NCI-H2227 (cell line): ENCODE results near the gene DNAJC15.
"Not testable (repeated sequence)": the region's sequence is repeated elsewhere in the genome, so short reads cannot be mapped to it uniquely, and the experiment has no call there.

ENCODE experiments used
- DNase-seq: peaks from one replicate; lab custom pipeline; 2025; ENCODE audit not compliant: unreplicated experiment; lab: John Stamatoyannopoulos, UW

The DNAJC15 gene

DNA sequence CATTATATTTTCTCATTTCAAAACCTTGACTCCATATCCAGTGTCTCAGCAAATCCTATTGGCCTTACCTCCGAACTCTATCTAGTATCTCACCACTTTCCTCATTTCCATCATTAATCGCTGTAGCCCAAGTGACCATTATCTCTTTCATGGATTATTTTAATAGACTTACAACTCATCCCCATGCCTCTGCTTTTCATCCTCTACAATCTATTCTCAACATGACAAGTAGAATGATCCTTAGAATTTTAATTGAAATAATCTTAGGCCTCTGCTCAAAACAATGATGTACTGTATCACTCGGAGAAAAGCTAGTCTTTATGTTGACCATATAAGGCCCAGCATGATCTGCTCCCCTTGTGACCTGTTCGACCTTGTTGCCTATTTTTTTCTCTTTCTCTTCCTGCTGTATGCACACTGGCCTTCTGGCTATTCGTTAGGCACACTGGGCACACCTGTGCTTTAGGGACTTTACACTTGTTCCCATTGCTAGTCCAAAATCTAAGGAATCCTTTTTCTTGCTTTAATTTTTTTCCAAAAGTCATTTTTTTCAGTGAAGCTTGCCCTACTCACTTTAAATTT is 21.4 kb downstream of the DNAJC15 start:
- no peak for DNase-seq

DNA sequence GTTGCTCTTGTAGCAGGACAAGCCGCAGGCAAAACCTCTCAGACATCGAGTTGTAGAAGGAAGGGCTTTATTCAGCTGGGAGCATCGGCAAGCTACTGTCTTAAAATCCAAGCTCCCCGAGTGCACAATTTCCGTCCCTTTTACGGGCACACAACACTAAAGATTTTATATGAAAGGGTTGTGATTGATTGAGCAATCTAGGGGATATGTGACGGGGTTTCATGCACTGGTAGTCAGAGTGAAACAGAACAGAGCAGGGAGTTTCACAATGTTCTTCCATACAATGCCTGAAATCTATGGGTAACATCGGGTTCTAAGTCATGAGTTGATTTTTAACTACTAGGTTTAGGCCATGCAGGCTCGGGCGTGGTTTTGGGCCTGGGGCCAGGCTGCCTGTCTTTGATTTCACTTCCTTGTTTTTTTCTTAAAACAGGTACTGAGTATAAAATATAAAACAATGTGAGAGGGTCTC is 22.0 kb downstream of the DNAJC15 start:
- DNase-seq, result not testable (repeated sequence)

DNA sequence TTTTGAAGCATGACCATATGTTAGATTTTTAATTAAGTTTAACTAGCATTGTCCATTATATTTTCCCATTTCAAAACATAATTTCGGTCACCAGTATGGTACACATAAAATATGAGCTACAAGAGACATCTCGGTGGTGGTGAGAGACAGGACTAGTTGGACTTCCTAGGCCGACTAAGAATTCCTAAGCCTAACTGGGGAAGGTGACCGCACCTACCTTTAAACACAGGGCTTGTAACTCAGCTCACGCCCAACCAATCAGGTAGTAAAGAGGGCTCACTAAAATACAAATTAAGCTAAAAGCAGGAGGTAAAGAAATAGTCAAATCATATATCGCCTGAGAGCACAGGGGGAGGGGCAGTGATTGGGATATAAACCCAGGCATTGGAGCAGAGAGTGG is 22.9 kb downstream of the DNAJC15 start:
- no peak for DNase-seq

DNA sequence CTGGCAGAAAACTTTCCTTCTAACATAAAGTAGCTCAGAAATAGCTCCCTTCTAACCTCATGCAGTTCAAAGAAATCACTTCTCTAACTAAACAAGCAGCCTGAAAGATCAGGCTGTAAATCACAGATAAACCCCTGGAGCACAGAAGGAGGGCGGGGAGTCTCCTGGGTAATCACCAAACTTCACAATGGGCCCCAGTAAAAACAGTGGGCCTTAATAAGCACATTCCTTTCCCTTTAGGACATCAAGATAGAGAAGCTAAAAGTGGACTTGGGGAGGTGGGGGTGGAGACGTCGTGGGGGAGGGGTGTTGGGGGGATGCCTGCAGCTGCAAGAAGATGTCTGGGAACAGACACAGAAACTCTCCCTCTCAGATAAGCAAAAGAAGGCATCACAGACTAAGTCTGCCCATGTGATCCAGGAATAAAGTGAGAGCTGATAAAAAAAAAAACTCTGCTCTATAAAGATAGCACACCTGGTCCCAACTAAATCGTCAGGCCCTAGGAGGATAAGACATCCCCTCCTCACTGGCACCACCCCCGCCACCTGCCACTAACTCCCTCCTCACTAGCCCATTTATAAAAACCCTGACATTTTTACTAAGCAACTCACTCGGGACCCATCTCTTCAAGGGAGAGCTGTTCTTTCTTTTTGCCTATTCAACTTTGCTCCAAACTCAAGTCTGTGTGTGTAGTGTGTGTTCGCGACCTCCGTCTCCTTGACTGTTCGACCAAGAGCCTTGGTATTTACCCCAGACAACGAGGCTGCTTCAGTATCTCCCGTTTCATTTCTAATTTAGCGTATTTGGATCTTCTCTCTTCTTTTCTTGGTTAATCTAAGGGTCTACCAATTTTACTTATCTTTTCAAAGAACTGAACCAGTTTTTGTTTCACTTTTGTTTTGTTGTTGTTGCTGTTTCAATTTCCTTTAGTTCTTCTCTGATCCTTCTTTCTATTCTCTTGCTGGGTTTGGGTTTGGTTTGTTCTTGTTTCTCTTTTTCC is 31.7 kb downstream of the DNAJC15 start:
- peak; percentile 20 for DNase-seq

DNA sequence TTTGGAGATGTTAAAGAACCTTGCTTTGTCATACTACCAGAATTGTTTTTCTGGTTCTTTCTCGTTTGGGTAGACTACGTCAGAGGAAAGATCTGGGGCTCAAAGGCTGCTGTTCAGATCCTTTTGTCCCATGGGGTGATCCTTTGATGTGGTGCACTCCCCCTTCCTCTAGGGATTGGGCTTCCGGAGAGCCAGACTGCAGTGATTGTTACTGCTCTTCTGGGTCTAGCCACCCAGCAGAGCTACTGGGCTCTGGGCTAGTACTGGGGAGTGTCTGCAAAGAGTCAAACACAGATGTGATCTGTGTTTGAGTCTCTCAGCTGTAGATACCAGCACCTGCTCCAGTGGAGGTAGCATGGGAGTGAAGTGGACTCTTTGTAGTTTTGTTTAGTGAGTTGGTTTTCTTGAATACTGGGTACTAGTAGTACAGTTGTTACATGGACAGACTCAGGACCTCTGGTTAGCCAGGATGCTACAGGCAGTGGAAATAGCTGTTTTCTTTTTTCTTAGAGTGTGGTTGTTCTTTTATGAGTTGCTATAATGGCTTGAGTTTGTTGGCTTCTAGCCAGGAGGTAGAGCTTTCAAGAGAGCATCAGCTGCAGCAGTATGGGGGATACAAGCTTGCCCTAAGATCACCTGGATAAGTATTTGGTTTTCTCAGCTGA is 34.4 kb downstream of the DNAJC15 start:
- DNase-seq, result no peak

DNA sequence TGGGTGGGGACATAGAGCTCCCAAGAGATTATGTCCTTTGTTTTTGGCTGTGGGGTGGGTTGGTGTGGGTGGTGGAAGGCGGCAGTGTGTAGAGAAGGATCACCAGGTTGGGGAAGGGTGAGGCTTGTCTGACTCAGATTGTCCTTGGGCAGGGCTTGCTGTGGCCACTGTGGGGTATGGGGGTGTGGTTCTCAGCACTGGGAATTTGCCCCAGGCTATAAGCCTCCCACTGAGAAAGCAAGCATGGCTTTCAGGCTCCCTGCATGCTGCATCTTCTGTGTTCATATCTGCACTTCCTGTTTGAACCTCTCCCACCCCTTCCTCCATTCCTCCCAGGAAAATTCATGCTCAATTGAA is 34.9 kb downstream of the DNAJC15 start:
- no peak for DNase-seq

DNA sequence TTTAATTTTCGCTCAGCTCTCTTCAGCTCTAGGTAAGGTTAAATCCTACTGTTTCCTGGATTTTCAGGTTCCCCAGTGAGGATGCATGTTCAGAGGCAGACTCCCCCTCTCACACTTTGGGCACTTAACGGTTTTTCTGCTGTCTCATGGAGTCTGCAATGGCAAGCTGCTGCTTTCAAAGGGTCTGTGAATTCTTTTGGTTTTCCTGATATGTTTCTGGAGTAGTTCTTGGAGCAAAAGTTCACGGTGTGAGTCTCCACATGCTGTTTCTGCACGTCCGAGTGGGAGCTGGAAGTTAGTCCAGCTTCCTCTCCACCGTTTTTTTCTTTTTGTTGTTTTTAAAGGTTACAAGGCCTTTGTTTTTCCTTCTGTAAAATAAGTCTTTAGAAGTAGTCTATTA is 35.4 kb downstream of the DNAJC15 start:
- DNase-seq, result no peak

DNA sequence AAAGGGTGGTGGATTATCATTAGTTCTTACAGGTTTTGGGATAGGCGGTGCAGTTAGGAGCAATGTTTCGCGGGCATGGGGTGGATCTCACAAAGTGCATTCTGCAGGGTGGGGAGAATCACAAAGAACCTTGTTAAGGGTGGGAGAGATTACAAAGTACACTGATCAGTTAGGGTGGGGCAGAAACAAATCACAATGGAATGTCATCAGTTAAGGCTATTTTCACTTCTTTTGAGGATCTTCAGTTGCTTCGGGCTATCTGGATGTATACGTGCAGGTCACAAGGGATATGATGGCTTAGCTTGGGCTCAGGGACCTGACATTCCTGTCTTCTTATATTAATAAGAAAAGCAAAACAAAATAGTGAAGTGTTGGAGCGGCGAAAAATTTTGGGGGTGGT is 36.4 kb downstream of the DNAJC15 start:
- DNase-seq, result not testable (repeated sequence)

DNA sequence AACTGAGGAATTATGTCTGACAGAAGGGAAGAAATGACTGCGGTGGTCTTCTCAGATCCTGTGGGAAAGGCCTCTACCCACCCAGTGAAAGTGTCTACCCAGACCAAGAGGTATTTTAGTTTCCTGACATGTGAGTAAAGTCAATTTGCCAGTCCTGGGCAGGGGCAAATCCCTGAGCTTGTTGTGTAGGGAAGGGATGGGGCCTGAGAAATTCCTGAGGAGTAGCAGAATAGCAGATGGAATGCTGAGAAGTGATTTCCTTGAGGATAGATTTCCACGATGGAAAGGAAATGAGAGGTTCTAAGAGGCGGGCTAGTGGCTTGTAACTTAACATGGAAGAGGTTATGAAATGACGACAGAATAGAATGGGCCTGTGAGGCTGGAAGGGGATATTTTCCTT is 37.4 kb downstream of the DNAJC15 start:
- DNase-seq, result not testable (repeated sequence)

DNA sequence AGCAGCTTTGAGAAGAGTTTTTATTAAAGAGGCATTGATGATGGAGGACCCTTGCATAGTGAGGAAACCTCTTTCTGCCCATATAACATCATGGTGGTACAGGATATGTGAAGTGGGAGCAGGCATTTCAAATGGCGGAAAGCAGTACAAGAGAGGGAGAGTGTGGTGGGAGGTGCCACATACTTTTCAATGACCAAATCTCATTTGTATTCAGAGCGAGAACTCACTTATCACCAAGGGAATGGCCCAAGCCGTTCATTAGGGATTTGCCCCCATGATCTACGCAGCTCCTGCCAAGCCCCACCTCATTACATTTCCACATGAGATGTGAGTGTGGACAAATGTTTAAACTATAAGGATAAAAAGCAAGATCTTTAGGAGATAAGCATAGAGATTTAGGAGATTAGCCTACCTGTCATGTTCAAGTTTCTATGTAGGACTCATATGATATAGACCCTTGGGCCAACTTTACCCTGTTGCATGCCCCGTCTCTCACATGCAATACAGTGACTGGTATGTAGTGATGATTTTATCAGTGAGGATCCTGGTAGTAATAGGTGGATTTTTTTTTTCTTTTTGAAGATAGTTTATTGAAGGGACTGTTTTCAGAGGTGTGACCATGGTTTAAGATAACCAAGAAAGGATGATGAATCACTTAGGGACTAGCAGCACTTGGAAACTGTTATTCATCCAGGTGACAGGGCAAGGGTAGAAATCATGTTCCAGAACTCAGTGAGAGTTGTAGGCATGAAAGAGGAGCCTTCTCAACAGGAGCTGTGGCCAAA is 38.3 kb downstream of the DNAJC15 start:
- DNase-seq, result no peak

DNA sequence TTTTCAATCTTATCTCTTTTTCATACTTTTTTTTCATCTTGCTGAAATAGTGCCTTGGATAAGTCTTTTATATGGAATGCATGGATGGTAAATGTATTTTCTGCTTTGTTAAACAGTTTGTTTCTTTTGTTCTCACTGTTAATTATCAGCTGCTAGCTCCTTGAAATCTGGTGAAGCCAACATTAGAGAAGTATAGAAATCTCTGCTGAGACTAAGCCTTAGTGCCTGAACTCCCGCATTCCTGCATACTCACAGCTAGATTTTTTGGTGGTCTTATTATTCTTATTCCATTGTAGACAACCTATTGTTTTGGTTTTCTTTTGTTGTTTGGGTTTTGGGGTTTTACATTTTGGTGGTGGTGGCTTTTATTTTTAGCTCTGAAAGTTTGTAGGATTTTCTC is 48.4 kb downstream of the DNAJC15 start:
- no peak for DNase-seq

DNA sequence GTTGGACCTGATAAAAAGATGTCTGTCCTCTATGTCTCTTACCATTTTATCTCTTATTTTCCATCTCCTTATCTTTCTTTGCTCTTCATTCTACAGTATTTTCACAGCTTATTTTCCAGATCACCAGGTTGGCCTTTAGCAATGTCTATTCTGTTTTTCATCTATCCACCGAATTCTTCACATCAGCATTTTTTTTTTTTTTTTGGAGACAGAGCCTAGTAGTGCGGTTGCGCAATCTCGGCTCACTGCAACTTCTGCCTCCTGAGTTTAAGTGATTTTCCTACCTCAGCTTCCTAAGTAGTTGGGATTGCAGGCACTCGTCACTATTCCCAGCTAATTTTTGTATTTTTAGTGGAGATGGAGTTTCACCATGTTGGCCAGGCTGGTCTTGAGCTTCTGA is 49.0 kb downstream of the DNAJC15 start:
- no peak for DNase-seq

DNA sequence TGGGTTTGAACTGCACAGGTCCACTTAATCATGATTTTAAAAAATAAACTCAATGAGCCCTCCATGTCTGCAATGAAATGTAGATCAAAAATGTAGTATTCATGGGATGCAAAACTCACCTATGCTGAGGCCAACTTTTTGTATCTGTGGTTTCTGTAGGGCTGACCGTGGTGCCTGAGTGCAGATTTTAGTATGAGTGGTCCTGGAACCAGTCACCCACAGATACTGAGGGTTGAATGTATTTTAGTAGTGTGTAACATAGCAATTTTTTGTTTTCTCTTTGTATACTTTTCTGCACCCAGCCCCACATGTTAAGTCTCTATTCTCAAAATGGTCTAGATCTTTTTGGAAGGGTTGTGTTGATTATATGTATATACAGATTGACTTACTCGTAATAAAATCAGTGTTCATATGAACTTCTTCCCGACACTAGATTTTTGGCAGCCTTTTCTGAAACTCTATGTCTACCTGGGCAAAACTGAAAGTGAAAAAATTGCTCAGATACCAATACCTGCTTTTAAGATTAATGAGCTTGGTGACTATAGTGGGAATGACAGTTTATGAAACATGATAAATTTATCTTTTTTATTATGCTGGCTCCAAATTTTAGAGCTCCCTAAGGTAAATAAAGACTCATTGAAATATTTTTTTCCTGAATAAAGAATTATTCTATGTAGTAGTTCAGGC is 51.6 kb downstream of the DNAJC15 start:
- DNase-seq, result no peak

DNA sequence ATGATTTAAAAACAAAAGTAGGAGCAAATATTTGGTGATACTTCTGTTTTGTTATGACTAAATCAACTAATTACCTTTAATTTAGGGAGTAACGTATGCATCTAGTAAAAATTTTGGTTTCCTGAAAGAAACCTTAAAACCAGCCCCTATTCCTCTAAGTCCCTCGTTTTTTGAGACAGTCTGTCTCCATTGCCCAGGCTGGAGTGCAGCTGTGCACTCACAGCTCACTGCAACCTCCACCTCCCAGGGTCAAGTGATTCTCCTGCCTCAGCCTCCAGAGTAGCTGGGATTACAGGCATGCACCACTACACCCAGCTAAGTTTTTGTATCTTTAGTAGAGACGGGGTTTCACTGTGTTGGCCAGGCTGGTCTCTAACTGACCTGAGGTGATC is 52.1 kb downstream of the DNAJC15 start:
- DNase-seq, result not testable (repeated sequence)

DNA sequence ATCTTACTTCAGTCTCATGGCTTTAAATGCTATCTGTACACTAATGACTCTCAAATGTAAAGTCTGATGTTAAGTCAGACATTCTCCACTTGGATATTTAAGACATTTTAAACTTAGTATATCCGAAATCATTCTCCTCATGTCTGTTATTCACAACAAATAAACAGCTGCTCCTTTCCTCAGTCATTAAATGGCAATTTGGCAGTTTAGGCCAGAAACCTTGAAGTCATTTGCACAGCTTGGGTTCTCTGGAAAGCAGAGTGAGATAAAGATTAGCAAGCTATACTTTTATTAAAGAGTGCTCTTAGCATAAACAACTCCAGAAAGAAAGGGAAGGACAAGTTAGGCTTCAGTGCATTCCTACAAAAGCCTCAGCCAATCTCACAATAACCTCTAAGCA is 53.7 kb downstream of the DNAJC15 start:
- no peak for DNase-seq

DNA sequence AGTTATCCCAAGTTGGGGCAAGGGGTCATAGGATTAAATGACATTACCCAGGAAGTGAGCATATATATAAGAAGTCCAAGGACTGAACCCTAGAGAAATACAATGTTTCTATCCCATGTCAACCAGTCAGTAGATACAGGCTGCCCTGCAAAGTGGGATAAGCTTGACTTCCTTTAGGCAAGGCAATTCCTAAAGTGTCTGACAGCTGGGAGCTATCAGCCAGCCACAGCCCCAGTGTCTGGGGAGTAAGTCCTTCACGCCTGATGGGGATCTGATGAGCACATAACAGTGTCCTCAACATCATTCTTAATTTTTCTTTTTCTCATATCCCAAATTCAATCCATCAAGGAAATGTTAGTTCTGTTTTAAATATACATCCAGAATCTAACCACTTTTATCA is 54.1 kb downstream of the DNAJC15 start:
- DNase-seq, result no peak

DNA sequence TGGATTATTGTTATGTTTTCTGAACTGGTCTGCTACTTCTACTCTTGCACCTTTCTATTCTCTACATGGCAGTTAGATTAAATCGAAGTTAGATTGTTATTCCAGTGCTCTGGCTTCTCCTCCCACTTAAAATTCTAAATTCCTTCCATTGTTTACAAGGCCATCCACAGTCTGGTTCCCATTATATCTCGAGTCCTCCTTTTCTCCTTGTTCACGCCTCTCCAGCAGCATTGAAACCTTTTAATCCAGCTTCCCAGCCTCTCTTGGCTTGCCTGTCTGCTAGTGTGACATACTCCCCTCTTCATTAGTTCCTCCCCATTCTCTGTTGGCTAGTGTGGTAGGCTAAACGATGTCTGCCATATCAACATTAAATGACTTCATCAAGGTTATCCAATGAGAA is 54.5 kb downstream of the DNAJC15 start:
- DNase-seq, result no peak

DNA sequence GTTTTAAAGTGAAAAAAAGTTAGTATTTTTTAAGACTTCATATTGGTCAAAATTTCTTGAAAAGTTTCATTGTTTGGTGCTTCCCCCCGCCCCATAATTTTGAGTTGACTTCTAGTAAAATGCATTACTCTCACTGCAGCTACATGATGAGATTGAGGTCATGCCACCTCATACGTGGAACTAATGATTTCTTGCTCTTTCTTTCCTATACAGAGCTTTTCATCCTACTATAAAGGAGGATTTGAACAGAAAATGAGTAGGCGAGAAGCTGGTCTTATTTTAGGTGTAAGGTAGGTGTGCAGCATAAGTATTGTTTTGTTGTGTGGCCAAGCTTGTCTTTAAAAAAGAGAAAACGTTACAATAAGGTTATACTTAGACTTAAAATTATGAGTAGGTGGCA is 55.0 kb downstream of the DNAJC15 start:
- DNase-seq, result no peak

DNA sequence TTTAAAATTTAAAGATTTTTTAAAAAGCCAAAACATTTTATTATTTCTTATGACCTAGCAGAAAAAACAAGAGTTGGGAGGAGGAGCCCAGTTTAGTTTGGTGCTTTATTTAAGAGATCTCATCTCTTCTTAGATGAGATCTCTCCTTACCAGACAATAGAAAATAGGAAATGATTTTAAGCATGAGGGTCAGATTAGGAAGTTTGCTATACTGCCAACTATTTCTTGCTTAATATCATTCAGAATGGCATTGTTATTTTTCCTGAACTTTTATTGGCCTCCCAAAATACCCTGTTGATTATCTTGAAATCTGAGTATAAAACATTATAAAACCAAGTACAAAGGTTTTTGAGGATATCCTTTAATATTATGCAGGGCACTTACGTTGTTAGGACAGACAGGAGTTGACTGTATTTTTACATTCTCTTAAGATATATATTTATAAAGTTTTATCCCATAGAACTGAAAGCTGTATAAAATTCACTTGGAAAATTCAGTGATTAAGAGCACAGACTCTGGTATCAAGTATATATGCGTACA is 56.1 kb downstream of the DNAJC15 start:
- DNase-seq, result no peak

DNA sequence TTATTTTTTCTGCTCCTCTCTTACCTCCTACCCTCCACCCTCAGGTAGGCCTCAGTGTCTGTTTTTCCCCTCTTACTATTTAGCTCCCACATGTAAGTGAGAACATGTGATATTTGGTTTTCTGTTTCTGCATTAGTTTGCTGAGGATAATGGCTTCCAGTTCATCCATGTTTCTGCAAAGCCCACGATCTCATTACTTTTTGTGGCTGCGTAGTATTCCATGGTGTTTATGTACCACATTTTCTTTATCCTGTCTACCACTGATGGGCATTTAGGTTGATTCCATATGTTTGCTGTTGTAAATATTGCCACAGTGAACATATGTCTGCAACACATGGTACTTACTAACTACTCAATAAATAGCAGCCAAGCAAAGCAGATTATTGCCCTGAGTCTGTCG is 56.8 kb downstream of the DNAJC15 start:
- DNase-seq, result no peak
